SK-N-SH treated with all-trans-retinoic acid at 6 μM for 48 hours (cell line): ENCODE results near the gene PRADC1.

Experiments
- ATAC-seq: fragments of 200-7000 bp; cut with Tn5 transposase; 3 replicates; pipeline ENCODE4 v1.9.1; 2020; ENCODE audit warnings: mild to moderate bottlenecking, moderate library complexity
- ARNTL ChIP-seq: fragments of 450-650 bp; formaldehyde crosslinking; IDR thresholded peaks from 2 replicates; pipeline ENCODE4 v1.5.0; 2020; ENCODE audit warnings: low read depth, mild to moderate bottlenecking, moderate library complexity, borderline replicate concordance
- CSDC2 ChIP-seq: fragments of 250-450 bp; sonication (Bioruptor Pico); IDR thresholded peaks from 2 replicates; pipeline ENCODE4 v1.5.0; 2020; ENCODE audit warnings: mild to moderate bottlenecking, moderate library complexity
- CSRNP3 ChIP-seq: fragments of 250-450 bp; sonication (Bioruptor Pico); IDR thresholded peaks from 2 replicates; pipeline ENCODE4 v1.5.1; 2021; ENCODE audit warnings: mild to moderate bottlenecking, moderate library complexity
- ESRRG ChIP-seq: fragments of 250-450 bp; sonication (Bioruptor Pico); IDR thresholded peaks from 2 replicates; pipeline ENCODE4 v1.6.1; 2021; ENCODE audit warnings: mild to moderate bottlenecking
- GLIS3 ChIP-seq: fragments of 250-450 bp; sonication (Bioruptor Pico); IDR thresholded peaks from 2 replicates; pipeline ENCODE4 v1.5.0; 2020; ENCODE audit warnings: mild to moderate bottlenecking, moderate library complexity
- PATZ1 ChIP-seq: fragments of 250-450 bp; sonication (Bioruptor Pico); IDR thresholded peaks from 2 replicates; pipeline ENCODE4 v1.8.0; 2020; ENCODE audit warnings: mild to moderate bottlenecking, moderate library complexity, borderline replicate concordance
- POU6F1 ChIP-seq: fragments of 250-450 bp; sonication (Bioruptor Pico); IDR thresholded peaks from 2 replicates; pipeline ENCODE4 v1.8.0; 2021; ENCODE audit warnings: low read depth, mild to moderate bottlenecking, moderate library complexity, borderline replicate concordance
- PPARA ChIP-seq: fragments of 250-450 bp; sonication (Bioruptor Pico); IDR thresholded peaks from 2 replicates; pipeline ENCODE4 v1.5.0; 2020; ENCODE audit warnings: mild to moderate bottlenecking, borderline replicate concordance
- SNAI2 ChIP-seq: fragments of 250-450 bp; sonication (Bioruptor Pico); IDR thresholded peaks from 2 replicates; pipeline ENCODE4 v1.5.0; 2020; ENCODE audit warnings: mild to moderate bottlenecking, moderate library complexity
- TCF4 ChIP-seq: fragments of 250-450 bp; sonication (Bioruptor Pico); IDR thresholded peaks from 2 replicates; pipeline ENCODE4 v1.8.0; 2021; ENCODE audit warnings: mild to moderate bottlenecking, moderate library complexity, borderline replicate concordance
- TOX ChIP-seq: fragments of 250-450 bp; sonication (Bioruptor Pico); IDR thresholded peaks from 2 replicates; pipeline ENCODE4 v1.8.0; 2021; ENCODE audit warnings: mild to moderate bottlenecking, moderate library complexity, borderline replicate concordance
- ZC3H10 ChIP-seq: fragments of 250-450 bp; sonication (Bioruptor Pico); IDR thresholded peaks from 2 replicates; pipeline ENCODE4 v1.5.1; 2021; ENCODE audit warnings: mild to moderate bottlenecking, moderate library complexity
- ZFP3 ChIP-seq: fragments of 250-450 bp; sonication (Bioruptor Pico); IDR thresholded peaks from 2 replicates; pipeline ENCODE4 v1.5.0; 2020; ENCODE audit warnings: mild to moderate bottlenecking, moderate library complexity
- ZFP30 ChIP-seq: fragments of 450-650 bp; formaldehyde crosslinking; IDR thresholded peaks from 2 replicates; pipeline ENCODE4 v1.5.0; 2022; ENCODE audit warnings: mild to moderate bottlenecking, moderate library complexity
- ZNF565 ChIP-seq: fragments of 450-650 bp; formaldehyde crosslinking; conservative IDR thresholded peaks from 2 replicates; pipeline ENCODE4 v1.5.0; 2020; ENCODE audit warnings: low read depth, mild to moderate bottlenecking, moderate library complexity
- ZNF70 ChIP-seq: fragments of 450-650 bp; formaldehyde crosslinking; IDR thresholded peaks from 2 replicates; pipeline ENCODE4 v1.5.0; 2020; ENCODE audit warnings: mild to moderate bottlenecking, moderate library complexity
- ZNF8 ChIP-seq: fragments of 450-650 bp; formaldehyde crosslinking; IDR thresholded peaks from 2 replicates; pipeline ENCODE4 v1.5.0; 2020; ENCODE audit warnings: mild to moderate bottlenecking, moderate library complexity
- TF ChIP-seq, protein P1 (sequence below): fragments of 250-450 bp; sonication (Bioruptor Pico); IDR thresholded peaks from 2 replicates; pipeline ENCODE4 v1.5.0; 2020; ENCODE audit warnings: mild to moderate bottlenecking, moderate library complexity
- TF ChIP-seq, protein P2 (sequence below): fragments of 250-450 bp; sonication (Bioruptor Pico); IDR thresholded peaks from 2 replicates; pipeline ENCODE4 v1.5.1; 2020; ENCODE audit warnings: low read depth, mild to moderate bottlenecking, moderate library complexity

The PRADC1 gene

GRCh38 chr2:73258913-73259215 lies 25.8 kb upstream of the PRADC1 start:
- no peak for TF ChIP-seq SNAI2 (CRISPR knock-in tag)
- TF ChIP-seq, protein P1, sequence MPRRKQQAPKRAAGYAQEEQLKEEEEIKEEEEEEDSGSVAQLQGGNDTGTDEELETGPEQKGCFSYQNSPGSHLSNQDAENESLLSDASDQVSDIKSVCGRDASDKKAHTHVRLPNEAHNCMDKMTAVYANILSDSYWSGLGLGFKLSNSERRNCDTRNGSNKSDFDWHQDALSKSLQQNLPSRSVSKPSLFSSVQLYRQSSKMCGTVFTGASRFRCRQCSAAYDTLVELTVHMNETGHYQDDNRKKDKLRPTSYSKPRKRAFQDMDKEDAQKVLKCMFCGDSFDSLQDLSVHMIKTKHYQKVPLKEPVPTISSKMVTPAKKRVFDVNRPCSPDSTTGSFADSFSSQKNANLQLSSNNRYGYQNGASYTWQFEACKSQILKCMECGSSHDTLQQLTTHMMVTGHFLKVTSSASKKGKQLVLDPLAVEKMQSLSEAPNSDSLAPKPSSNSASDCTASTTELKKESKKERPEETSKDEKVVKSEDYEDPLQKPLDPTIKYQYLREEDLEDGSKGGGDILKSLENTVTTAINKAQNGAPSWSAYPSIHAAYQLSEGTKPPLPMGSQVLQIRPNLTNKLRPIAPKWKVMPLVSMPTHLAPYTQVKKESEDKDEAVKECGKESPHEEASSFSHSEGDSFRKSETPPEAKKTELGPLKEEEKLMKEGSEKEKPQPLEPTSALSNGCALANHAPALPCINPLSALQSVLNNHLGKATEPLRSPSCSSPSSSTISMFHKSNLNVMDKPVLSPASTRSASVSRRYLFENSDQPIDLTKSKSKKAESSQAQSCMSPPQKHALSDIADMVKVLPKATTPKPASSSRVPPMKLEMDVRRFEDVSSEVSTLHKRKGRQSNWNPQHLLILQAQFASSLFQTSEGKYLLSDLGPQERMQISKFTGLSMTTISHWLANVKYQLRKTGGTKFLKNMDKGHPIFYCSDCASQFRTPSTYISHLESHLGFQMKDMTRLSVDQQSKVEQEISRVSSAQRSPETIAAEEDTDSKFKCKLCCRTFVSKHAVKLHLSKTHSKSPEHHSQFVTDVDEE, result no peak
- TF ChIP-seq ARNTL, result no peak
- no peak for TF ChIP-seq ZNF565 (CRISPR knock-in tag)
- TF ChIP-seq PPARA, result no peak
- no peak for TF ChIP-seq ZFP3 (CRISPR knock-in tag)
- TF ChIP-seq ZC3H10 (CRISPR knock-in tag), result no peak
- no peak for TF ChIP-seq POU6F1 (CRISPR knock-in tag)
- TF ChIP-seq, protein P2, sequence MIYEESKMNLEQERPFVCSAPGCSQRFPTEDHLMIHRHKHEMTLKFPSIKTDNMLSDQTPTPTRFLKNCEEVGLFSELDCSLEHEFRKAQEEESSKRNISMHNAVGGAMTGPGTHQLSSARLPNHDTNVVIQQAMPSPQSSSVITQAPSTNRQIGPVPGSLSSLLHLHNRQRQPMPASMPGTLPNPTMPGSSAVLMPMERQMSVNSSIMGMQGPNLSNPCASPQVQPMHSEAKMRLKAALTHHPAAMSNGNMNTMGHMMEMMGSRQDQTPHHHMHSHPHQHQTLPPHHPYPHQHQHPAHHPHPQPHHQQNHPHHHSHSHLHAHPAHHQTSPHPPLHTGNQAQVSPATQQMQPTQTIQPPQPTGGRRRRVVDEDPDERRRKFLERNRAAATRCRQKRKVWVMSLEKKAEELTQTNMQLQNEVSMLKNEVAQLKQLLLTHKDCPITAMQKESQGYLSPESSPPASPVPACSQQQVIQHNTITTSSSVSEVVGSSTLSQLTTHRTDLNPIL (CRISPR knock-in tag), result no peak
- TF ChIP-seq ZNF70 (CRISPR knock-in tag), result no peak
- no peak for TF ChIP-seq CSRNP3 (CRISPR knock-in tag)
- TF ChIP-seq ZNF8, result no peak
- TF ChIP-seq ZFP30, result no peak
- TF ChIP-seq, all 23 proteins: peak for 0

GRCh38 chr2:73258186-73258912 lies 25.3 kb upstream of the PRADC1 start:
- TF ChIP-seq ESRRG (CRISPR knock-in tag) (no peak), TCF4 (CRISPR knock-in tag) (no peak), ARNTL (no peak), POU6F1 (CRISPR knock-in tag) (no peak), ZC3H10 (CRISPR knock-in tag) (no peak), ZNF565 (CRISPR knock-in tag) (no peak), ZNF70 (CRISPR knock-in tag) (no peak), TOX (CRISPR knock-in tag) (no peak), ZFP3 (CRISPR knock-in tag) (no peak), ZFP30 (no peak), CSDC2 (CRISPR knock-in tag) (no peak), PATZ1 (no peak), ZNF8 (no peak), GLIS3 (CRISPR knock-in tag) (no peak), SNAI2 (CRISPR knock-in tag) (no peak)
- TF ChIP-seq, protein P2 (CRISPR knock-in tag), result no peak
- TF ChIP-seq, protein P1, result no peak
- no peak for ATAC-seq

More at GRCh38 chr2:73258913-73259215, 25.8 kb upstream of the PRADC1 start:
- ATAC-seq, result no peak
